Gastroesophageal sphincter (tissue), 3 donors: Measurements from ENCODE around the gene PLPP2.
"Not testable (repeated sequence)": the region's sequence is repeated elsewhere in the genome, so short reads cannot be mapped to it uniquely, and the experiment has no call there.

ENCODE experiments used
- CTCF ChIP-seq, 4 experiments: fragments of 200-600 bp in 2 of 4; fragments of 450-650 bp in 2 of 4; sonication (generic) in 1 of 4; IDR thresholded peaks; one replicate each; pipeline ENCODE4 v1.5.1; 2017 to 2019; ENCODE audit warnings: antibody characterized with exemption in 4 of 4, mild to moderate bottlenecking in 2 of 4, moderate library complexity in 2 of 4
- EP300 ChIP-seq: sonication (generic); formaldehyde crosslinking; IDR thresholded peaks from one replicate; pipeline ENCODE4 v1.6.1; 2017; ENCODE audit warnings: antibody characterized with exemption, mild to moderate bottlenecking
- POLR2A ChIP-seq, 2 donors: fragments of 450-650 bp; IDR thresholded peaks; one replicate each; pipeline ENCODE4 v1.6.1; 2017; ENCODE audit warnings: antibody characterized with exemption in 2 of 2, mild to moderate bottlenecking in 2 of 2, moderate library complexity in 1 of 2
- POLR2AphosphoS5 ChIP-seq: sonication (generic); formaldehyde crosslinking; IDR thresholded peaks from one replicate; pipeline ENCODE4 v1.6.1; 2017; ENCODE audit warnings: antibody characterized with exemption

DNA sequence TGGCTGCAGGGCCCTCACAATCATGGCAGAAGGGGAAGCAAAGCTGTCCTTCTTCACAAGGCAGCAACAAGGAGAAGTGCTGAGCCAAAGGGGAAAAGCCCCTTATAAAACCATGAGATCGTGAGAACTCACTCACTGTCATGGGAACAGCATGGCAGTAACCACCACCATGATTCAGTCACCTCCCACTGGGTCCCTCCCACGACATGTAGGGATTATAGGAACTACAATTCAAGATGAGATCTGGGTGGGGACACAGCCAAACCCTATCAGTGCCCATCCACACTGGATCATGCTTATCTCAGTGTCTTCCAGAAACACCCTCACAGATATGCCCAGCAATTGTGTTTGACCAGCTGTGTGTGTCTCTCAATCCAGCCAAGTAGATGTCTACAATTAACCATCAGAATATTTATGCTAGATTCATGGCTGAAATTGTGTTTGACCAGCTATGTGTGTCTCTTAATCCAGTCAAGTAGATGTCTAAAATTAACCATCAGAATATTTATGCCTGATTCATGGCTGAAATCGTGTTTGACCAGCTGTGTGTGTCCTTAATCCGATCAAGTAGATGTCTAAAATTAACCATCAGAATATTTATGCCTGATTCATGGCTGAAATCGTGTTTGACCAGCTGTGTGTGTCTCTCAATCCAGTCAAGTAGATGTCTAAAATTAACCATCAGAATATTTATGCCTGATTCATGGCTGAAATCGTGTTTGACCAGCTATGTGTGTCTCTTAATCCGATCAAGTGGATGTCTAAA lies 38.6 kb downstream of the PLPP2 start:
- not testable (repeated sequence) for TF ChIP-seq POLR2A (IDR thresholded peaks at IDR 0.05); EP300; POLR2AphosphoS5; CTCF (IDR thresholded peaks at IDR 0.05)
